A549 (cell line): ENCODE measurements around the gene KIF21A. TPM values are rescaled to one million over a fixed set of nuclear protein-coding genes. Genes with fewer than 3 reads are reported as not detected.

Experiments used
- ATAC-seq, 2 experiments: fragments of 200-7000 bp in 1 of 2; fragments of >200 bp in 1 of 2; cut with Nextera tagmentation in 1 of 2; cut with Tn5 transposase in 1 of 2; 3 replicates each; pipeline versions ENCODE4 v1.8.0 to v1.9.1; 2018 to 2020; ENCODE audit warnings: mild to moderate bottlenecking in 1 of 2, moderate library complexity in 1 of 2
- CTCF ChIA-PET: fragments of 300-600 bp; sonication (Branson Sonifier 250); formaldehyde crosslinking; extraction: SDS; loops from one replicate; lab custom pipeline; 2021; ENCODE audit warnings: antibody characterized with exemption, inconsistent platforms; lab: Yijun Ruan, JAX
- POLR2A ChIA-PET: fragments of 350-600 bp; formaldehyde crosslinking; extraction: SDS; loops from one replicate; lab custom pipeline; 2021; ENCODE audit warnings: antibody characterized with exemption, inconsistent platforms; lab: Yijun Ruan, JAX
- DNase-seq, 2 experiments: peaks; one replicate each; pipeline versions ENCODE4 v3.0.0 to v3.0.0-alpha.2; 2011 to 2016; ENCODE audit warnings: low read depth in 1 of 2, low spot score in 1 of 2
- FAIRE-seq: peaks from 2 replicates; lab custom pipeline; 2011; peaks lifted over from hg19 to GRCh38; lab: Jason Lieb, UNC
- H3K27ac ChIP-seq, 2 experiments: fragments of >200 bp; sonication (Bioruptor Twin); formaldehyde crosslinking; 3 replicates each; pipeline ENCODE4 v1.5.1; 2016 to 2017
- H3K4me1 ChIP-seq: fragments of >200 bp; sonication (Bioruptor Twin); formaldehyde crosslinking; 3 replicates; pipeline ENCODE4 v1.6.1; 2016
- H3K4me2 ChIP-seq: fragments of >200 bp; sonication (Bioruptor Twin); formaldehyde crosslinking; 3 replicates; pipeline ENCODE4 v1.6.1; 2016
- H3K4me3 ChIP-seq: fragments of >200 bp; sonication (Bioruptor Twin); formaldehyde crosslinking; 3 replicates; pipeline ENCODE4 v1.5.1; 2016
- H3K9me3 ChIP-seq: fragments of >200 bp; sonication (Bioruptor Twin); formaldehyde crosslinking; 3 replicates; pipeline ENCODE4 v1.6.1; 2016
- CHD2 ChIP-seq: fragments of 150-350 bp; IDR thresholded peaks from 2 replicates; pipeline ENCODE4 v1.6.1; 2014; ENCODE audit warnings: low read length; ENCODE audit not compliant: partially characterized antibody
- CHD4 ChIP-seq: fragments of 200-600 bp; sonication (generic); IDR thresholded peaks from 2 replicates; pipeline ENCODE4 v1.6.1; 2016; ENCODE audit warnings: antibody characterized with exemption, mild to moderate bottlenecking, borderline replicate concordance
- EHMT2 ChIP-seq: fragments of 200-600 bp; sonication (generic); IDR thresholded peaks from 2 replicates; pipeline ENCODE4 v1.6.1; 2016; ENCODE audit warnings: antibody characterized with exemption, low read depth, mild to moderate bottlenecking, moderate library complexity
- EP300 ChIP-seq, 2 experiments: fragments of >200 bp; sonication (Bioruptor Twin); formaldehyde crosslinking; IDR thresholded peaks; 2 replicates in 1 of 2; 3 replicates in 1 of 2; pipeline ENCODE4 v1.6.1; 2016 to 2017
- ESRRA ChIP-seq: fragments of 150-350 bp; IDR thresholded peaks from 2 replicates; pipeline ENCODE4 v1.6.1; 2014; ENCODE audit warnings: mild to moderate bottlenecking, low read length, borderline replicate concordance
- HOXB13 ChIP-seq: fragments of 250-450 bp; sonication (Bioruptor Pico); IDR thresholded peaks from 2 replicates; pipeline ENCODE4 v1.5.0; 2020; ENCODE audit warnings: low read depth, mild to moderate bottlenecking, moderate library complexity
- JUNB ChIP-seq: fragments of >200 bp; sonication (Bioruptor Twin); formaldehyde crosslinking; IDR thresholded peaks from 2 replicates; pipeline ENCODE4 v1.6.1; 2016
- MAFK ChIP-seq: fragments of 450-650 bp; IDR thresholded peaks from 2 replicates; pipeline ENCODE4 v1.6.1; 2014; ENCODE audit not compliant: partially characterized antibody
- NFE2L2 ChIP-seq: fragments of 150-350 bp; conservative IDR thresholded peaks from 2 replicates; pipeline ENCODE4 v1.6.1; 2014; ENCODE audit warnings: low read length
- NR3C1 ChIP-seq: fragments of >200 bp; sonication (Bioruptor Twin); formaldehyde crosslinking; IDR thresholded peaks from 3 replicates; pipeline ENCODE4 v1.6.1; 2017
- RAD21 ChIP-seq, 2 experiments: fragments of >200 bp in 1 of 2; sonication (Bioruptor Twin) in 1 of 2; formaldehyde crosslinking in 1 of 2; IDR thresholded peaks in 1 of 2; conservative IDR thresholded peaks in 1 of 2; 2 replicates in 1 of 2; 3 replicates in 1 of 2; pipeline ENCODE4 v1.6.1; 2012 to 2018; ENCODE audit warnings: inconsistent platforms in 1 of 2
- RCOR1 ChIP-seq: fragments of 150-350 bp; IDR thresholded peaks from 2 replicates; pipeline ENCODE4 v1.6.1; 2014; ENCODE audit warnings: antibody characterized with exemption, low read length, low read depth
- RFX5 ChIP-seq: fragments of 450-650 bp; IDR thresholded peaks from 2 replicates; pipeline ENCODE4 v1.7.1; 2014; ENCODE audit warnings: antibody characterized with exemption, mild to moderate bottlenecking, moderate library complexity
- TFCP2L1 ChIP-seq: fragments of 250-450 bp; sonication (Bioruptor Pico); IDR thresholded peaks from 2 replicates; pipeline ENCODE4 v1.5.0; 2021; ENCODE audit warnings: mild to moderate bottlenecking
- ZC3H11A ChIP-seq: fragments of 450-650 bp; IDR thresholded peaks from 2 replicates; pipeline ENCODE4 v1.6.1; 2014; ENCODE audit warnings: antibody characterized with exemption, mild to moderate bottlenecking
- ZSCAN20 ChIP-seq: fragments of 250-450 bp; sonication (Bioruptor Pico); IDR thresholded peaks from 2 replicates; pipeline ENCODE4 v1.8.0; 2022; ENCODE audit warnings: mild to moderate bottlenecking, moderate library complexity
- WGBS: methylation state at CpG from one replicate; pipeline ENCODE4 v1.1.6; 2017; ENCODE audit errors: missing lambda C conversion rate; 5-methylcytosine and 5-hydroxymethylcytosine counted together
- polyA plus RNA-seq, 4 experiments: library from polyadenylated mRNA; depleted of rRNA in 3 of 4; stranded (reverse); fragments of >200 nt; fragmentation: RNase III in 1 of 4; extraction: RNeasy Plus Mini Kit Qiagen cat#74134 plus additional on column Dnase treatment in 1 of 4; gene quantifications; 2 replicates in 3 of 4; 3 replicates in 1 of 4; pipeline ENCODE4 v1.2.3, GENCODE V29; 2011 to 2017
- TF ChIP-seq, protein P1 (sequence below): IDR thresholded peaks from 2 replicates; pipeline ENCODE4 v1.6.1; 2012
- TF ChIP-seq, protein P2 (sequence below): IDR thresholded peaks from 2 replicates; pipeline ENCODE4 v1.6.1; 2012
- TF ChIP-seq, protein P3 (sequence below): fragments of 450-650 bp; IDR thresholded peaks from 2 replicates; pipeline ENCODE4 v1.6.1; 2014; ENCODE audit warnings: antibody characterized with exemption
- TF ChIP-seq, protein P4 (sequence below): fragments of >200 bp; sonication (Bioruptor Twin); formaldehyde crosslinking; IDR thresholded peaks from 3 replicates; pipeline ENCODE4 v1.6.1; 2016
- TF ChIP-seq, protein P5 (sequence below): fragments of 250-450 bp; sonication (Bioruptor Pico); IDR thresholded peaks from 2 replicates; pipeline ENCODE4 v1.5.0; 2020; ENCODE audit warnings: low read depth, mild to moderate bottlenecking, moderate library complexity
- TF ChIP-seq, protein P6 (sequence below): fragments of 250-450 bp; sonication (Bioruptor Pico); IDR thresholded peaks from 2 replicates; pipeline ENCODE4 v1.5.0; 2021; ENCODE audit warnings: mild to moderate bottlenecking, moderate library complexity, borderline replicate concordance
- TF ChIP-seq, protein P7 (sequence below): fragments of >200 bp; sonication (Bioruptor Twin); formaldehyde crosslinking; IDR thresholded peaks from 2 replicates; pipeline ENCODE4 v1.6.1; 2016

KIF21A gene
- polyA plus RNA-seq, 2 of the 4 experiments (the other 2 are of a cell fraction), result 26.0 to 79.0 TPM

DNA sequence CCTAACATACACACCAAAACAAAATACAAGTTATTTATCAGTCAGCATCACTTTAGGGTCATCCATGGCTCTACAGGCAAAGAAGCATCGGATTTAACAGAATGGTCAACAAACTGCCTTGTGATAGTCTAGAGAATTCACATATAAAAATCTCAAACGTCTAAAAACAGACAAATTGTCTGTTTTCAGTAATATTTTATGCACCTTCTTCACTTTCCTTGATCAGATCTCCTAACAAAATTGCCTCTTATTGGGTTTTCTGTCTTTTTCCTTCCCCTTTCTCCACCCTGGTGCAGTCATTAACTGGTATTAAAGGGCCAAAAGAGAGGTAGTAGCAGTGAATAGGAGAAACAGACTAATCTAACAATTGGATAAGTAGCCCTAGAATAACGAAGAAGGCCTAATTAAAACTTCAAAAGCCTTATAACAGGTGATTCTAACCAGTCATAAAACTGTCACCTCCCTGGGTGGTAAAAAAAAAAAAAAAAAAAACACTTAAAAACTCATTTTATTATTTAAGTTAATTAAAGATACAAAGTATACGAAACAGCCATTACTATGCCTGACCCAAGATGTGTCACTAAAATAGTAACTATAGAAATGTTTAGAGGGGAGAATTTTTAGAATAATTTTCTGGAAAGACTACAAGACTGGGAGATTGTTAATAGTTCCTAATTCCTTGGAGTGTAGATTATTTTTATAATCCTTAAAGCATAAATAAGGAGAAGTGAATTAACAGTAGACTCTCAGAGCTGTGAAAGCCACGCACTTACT is 1.5 kb downstream of the KIF21A start:
- 20% methylated on average over 5 of the region's 5 CpGs for WGBS
- CTCF ChIA-PET, result interaction anchor here (1.5 kb wide), 1 partner anchor 26 kb away, joined by 3 read pairs; no protein-coding TSS in a partner anchor
- H3K4me1 ChIP-seq, result peaks cover 40% of the 10 kb centered on the region
- DNase-seq (no peak), ATAC-seq (no peak), FAIRE-seq (no peak)
- POLR2A ChIA-PET, result no interaction called here
- TF ChIP-seq TFCP2L1 (CRISPR knock-in tag) (no peak), ESRRA (no peak), JUNB (no peak), CHD2 (no peak), RFX5 (no peak), ZC3H11A (no peak), RAD21 (conservative IDR thresholded peaks at IDR 0.05 in 1 of 2, IDR thresholded peaks at IDR 0.05 in 1 of 2) (no peak)
- TF ChIP-seq, protein P1, sequence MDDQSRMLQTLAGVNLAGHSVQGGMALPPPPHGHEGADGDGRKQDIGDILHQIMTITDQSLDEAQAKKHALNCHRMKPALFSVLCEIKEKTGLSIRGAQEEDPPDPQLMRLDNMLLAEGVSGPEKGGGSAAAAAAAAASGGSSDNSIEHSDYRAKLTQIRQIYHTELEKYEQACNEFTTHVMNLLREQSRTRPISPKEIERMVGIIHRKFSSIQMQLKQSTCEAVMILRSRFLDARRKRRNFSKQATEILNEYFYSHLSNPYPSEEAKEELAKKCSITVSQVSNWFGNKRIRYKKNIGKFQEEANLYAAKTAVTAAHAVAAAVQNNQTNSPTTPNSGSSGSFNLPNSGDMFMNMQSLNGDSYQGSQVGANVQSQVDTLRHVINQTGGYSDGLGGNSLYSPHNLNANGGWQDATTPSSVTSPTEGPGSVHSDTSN, result no peak
- TF ChIP-seq, protein P2, sequence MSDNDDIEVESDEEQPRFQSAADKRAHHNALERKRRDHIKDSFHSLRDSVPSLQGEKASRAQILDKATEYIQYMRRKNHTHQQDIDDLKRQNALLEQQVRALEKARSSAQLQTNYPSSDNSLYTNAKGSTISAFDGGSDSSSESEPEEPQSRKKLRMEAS, result no peak
- peak overlapping the region; percentile 97 for H3K27ac ChIP-seq
- H3K4me2 ChIP-seq, result peak overlapping the region; percentile 89
- peak overlapping the region; percentile 94 for H3K4me3 ChIP-seq
- H3K9me3 ChIP-seq, result no peaks in the 10 kb centered on the region

DNA sequence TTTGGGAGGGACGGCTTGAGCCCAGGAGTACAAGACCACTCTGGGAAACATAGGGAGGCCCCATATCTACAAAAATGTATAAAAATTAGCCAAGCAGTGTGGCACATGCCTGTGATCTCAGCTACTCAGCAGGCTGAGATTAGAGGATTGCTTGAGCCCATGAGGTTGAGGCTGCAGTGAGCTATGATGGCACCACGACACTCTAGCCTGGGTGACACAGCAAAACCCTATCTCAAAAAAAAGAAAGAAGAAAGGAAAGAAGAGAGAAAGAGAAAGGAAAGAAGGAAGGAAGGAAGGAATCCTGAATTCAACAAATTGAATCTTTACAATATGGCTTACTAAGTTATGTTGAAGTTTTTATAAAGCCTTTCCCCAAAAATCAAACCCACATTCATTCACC is 2.1 kb downstream of the KIF21A start:
- Histone ChIP-seq H3K4me3 (peak overlapping the region; percentile 94), H3K4me2 (peak overlapping the region; percentile 89), H3K27ac (peak overlapping the region; percentile 66 to 97)
- peak; percentile 2 for TF ChIP-seq MAFK
- TF ChIP-seq RCOR1, result no peak
- TF ChIP-seq, all 56 proteins: peak for 1
- no peak for ATAC-seq
- DNase-seq, result peak in 1 of 2 experiments; percentile 14
- FAIRE-seq, result no peak
- ChIA-PET POLR2A (no interaction called here), CTCF (interaction anchor here (0.7 kb wide), 1 partner anchor 59 kb away, joined by 3 read pairs; no protein-coding TSS in a partner anchor)
- Histone ChIP-seq H3K9me3 (no peaks in the 10 kb centered on the region), H3K4me1 (peaks cover 40% of the 10 kb centered on the region)
- WGBS, result 53% methylated on average over 2 of the region's 2 CpGs

DNA sequence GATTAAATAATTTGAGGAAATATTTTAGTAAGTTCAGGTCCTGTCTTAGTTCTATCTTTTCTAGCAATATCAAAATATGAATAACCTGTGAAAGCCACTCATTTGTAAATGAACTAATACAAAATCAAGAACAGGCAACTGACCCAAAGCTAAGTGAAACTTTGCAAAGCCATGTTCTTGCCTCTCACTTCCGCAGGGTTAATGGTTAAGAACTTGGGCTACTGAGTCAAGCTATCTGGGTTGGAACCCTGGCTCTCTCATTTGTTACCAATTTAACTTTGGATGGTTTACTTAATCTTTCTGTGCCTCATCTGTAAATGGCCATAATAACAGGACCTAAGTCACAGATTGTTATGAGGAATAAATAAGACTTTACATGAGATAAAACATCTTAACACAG is 2.8 kb downstream of the KIF21A start:
- POLR2A ChIA-PET, result no interaction called here
- peaks cover 40% of the 10 kb centered on the region for H3K4me1 ChIP-seq
- H3K9me3 ChIP-seq, result no peaks in the 10 kb centered on the region
- FAIRE-seq (no peak), DNase-seq (no peak), ATAC-seq (no peak)
- WGBS, result 94% methylated on average over 1 of the region's 1 CpG
- H3K27ac ChIP-seq, result no peak overlapping the region
- TF ChIP-seq HOXB13 (CRISPR knock-in tag), result no peak
- TF ChIP-seq, protein P3, sequence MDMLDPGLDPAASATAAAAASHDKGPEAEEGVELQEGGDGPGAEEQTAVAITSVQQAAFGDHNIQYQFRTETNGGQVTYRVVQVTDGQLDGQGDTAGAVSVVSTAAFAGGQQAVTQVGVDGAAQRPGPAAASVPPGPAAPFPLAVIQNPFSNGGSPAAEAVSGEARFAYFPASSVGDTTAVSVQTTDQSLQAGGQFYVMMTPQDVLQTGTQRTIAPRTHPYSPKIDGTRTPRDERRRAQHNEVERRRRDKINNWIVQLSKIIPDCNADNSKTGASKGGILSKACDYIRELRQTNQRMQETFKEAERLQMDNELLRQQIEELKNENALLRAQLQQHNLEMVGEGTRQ, result no peak
- no peak for TF ChIP-seq ZSCAN20 (CRISPR knock-in tag)
- TF ChIP-seq, protein P4, sequence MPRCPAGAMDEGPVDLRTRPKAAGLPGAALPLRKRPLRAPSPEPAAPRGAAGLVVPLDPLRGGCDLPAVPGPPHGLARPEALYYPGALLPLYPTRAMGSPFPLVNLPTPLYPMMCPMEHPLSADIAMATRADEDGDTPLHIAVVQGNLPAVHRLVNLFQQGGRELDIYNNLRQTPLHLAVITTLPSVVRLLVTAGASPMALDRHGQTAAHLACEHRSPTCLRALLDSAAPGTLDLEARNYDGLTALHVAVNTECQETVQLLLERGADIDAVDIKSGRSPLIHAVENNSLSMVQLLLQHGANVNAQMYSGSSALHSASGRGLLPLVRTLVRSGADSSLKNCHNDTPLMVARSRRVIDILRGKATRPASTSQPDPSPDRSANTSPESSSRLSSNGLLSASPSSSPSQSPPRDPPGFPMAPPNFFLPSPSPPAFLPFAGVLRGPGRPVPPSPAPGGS, result no peak
- no peak for TF ChIP-seq EP300 (IDR thresholded peaks at IDR 0.05)
- no peak for TF ChIP-seq TFCP2L1 (CRISPR knock-in tag)
- TF ChIP-seq, protein P5, sequence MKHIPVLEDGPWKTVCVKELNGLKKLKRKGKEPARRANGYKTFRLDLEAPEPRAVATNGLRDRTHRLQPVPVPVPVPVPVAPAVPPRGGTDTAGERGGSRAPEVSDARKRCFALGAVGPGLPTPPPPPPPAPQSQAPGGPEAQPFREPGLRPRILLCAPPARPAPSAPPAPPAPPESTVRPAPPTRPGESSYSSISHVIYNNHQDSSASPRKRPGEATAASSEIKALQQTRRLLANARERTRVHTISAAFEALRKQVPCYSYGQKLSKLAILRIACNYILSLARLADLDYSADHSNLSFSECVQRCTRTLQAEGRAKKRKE (CRISPR knock-in tag), result no peak
- no peak for TF ChIP-seq NFE2L2
- no peak for TF ChIP-seq EHMT2
- TF ChIP-seq CHD4, result no peak
- no peak for TF ChIP-seq ESRRA
- TF ChIP-seq, protein P6, sequence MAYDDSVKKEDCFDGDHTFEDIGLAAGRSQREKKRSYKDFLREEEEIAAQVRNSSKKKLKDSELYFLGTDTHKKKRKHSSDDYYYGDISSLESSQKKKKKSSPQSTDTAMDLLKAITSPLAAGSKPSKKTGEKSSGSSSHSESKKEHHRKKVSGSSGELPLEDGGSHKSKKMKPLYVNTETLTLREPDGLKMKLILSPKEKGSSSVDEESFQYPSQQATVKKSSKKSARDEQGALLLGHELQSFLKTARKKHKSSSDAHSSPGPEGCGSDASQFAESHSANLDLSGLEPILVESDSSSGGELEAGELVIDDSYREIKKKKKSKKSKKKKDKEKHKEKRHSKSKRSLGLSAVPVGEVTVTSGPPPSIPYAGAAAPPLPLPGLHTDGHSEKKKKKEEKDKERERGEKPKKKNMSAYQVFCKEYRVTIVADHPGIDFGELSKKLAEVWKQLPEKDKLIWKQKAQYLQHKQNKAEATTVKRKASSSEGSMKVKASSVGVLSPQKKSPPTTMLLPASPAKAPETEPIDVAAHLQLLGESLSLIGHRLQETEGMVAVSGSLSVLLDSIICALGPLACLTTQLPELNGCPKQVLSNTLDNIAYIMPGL, result no peak
- TF ChIP-seq NR3C1, result no peak
- TF ChIP-seq, protein P7, sequence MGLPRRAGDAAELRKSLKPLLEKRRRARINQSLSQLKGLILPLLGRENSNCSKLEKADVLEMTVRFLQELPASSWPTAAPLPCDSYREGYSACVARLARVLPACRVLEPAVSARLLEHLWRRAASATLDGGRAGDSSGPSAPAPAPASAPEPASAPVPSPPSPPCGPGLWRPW, result no peak
- no peak overlapping the region; the same call in 2 of the 3 replicates for H3K4me3 ChIP-seq
- CTCF ChIA-PET, result interaction anchor here (0.7 to 1.4 kb wide), 2 partner anchors 59 to 122 kb away, joined by 3 read pairs; no protein-coding TSS in a partner anchor
- peak overlapping the region; percentile 89 for H3K4me2 ChIP-seq
